KG1 (cell line): Measurements from ENCODE around the gene P3H1.
"Not testable (repeated sequence)": the region's sequence is repeated elsewhere in the genome, so short reads cannot be mapped to it uniquely, and the experiment has no call there.

Experiments used
- DNase-seq: peaks from one replicate; lab custom pipeline; 2025; lab: John Stamatoyannopoulos, UW

Gene P3H1, protein sequence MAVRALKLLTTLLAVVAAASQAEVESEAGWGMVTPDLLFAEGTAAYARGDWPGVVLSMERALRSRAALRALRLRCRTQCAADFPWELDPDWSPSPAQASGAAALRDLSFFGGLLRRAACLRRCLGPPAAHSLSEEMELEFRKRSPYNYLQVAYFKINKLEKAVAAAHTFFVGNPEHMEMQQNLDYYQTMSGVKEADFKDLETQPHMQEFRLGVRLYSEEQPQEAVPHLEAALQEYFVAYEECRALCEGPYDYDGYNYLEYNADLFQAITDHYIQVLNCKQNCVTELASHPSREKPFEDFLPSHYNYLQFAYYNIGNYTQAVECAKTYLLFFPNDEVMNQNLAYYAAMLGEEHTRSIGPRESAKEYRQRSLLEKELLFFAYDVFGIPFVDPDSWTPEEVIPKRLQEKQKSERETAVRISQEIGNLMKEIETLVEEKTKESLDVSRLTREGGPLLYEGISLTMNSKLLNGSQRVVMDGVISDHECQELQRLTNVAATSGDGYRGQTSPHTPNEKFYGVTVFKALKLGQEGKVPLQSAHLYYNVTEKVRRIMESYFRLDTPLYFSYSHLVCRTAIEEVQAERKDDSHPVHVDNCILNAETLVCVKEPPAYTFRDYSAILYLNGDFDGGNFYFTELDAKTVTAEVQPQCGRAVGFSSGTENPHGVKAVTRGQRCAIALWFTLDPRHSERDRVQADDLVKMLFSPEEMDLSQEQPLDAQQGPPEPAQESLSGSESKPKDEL

DNA sequence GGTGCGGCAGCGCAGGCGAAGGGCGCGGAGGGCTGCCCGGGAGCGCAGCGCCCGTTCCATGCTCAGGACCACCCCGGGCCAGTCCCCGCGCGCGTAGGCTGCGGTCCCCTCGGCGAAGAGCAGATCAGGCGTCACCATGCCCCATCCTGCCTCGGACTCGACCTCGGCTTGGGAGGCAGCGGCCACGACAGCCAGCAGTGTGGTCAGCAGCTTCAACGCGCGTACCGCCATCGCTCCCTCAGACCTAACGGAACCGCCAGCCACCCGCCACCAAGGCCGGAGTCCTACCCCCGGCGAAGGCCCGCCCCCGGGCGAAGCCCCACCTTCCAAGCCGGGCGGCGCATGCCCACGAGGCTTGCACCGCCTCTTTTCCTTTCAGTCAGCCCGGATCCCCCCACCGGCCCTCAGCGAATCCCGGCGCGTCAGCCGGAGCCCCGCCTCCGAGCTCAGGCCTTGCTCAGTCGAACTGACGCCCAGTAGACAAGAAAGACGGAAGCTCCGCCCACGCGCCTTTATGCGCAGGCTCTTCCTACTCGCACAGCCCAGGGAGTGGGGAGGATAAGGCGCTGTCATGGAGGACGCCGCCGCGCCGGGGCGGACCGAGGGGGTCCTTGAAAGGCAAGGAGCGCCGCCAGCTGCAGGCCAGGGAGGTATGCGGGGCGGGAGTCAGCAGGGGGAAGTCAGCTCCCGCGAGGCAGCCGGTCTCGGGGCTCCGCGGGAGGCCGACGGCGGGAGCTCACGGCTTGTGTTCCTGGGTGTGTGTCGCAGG is at the start of gene P3H1, which contains the start of gene C1orf50:
TSS of gene P3H1 (minus strand) at position 288 of the 769 bp plus-strand sequence. CDS start at position 231, 57 bp downstream.
TSS of gene C1orf50 (plus strand) at position 509 of the 769 bp plus-strand sequence. CDS start at position 572, 63 bp downstream.
- peak; percentile 99 for DNase-seq

DNA sequence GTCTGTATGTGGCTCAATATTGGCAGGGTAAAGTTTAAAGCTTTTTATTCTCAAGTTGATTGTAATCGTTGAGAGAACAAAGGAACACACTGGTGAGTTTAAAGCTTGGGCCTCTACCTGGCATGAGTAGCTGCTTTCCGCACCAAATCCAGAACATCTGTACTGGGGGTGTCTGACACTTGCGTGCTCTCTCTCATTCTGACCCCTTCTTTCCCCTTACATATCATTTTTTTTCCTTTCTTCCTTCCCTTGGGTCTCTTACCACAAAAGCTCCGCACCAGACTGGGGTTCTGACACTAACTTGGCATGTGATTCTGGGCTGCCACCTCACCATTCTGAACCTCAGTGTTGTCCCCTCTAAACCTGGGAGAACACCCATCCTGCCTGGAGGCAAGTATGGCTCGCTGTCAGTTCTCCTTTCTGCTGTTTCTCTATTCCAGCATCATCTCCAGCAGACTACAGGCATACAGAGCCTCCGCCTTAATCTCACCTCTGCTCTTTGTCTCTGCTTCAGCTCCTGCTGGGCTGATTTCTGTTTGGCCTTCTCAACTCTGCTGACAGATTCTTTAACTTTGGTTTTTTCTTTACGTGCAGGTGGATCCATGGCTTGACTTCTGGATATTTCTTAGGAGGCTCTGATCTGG is 49.2 kb upstream of the P3H1 start:
- no peak for DNase-seq

DNA sequence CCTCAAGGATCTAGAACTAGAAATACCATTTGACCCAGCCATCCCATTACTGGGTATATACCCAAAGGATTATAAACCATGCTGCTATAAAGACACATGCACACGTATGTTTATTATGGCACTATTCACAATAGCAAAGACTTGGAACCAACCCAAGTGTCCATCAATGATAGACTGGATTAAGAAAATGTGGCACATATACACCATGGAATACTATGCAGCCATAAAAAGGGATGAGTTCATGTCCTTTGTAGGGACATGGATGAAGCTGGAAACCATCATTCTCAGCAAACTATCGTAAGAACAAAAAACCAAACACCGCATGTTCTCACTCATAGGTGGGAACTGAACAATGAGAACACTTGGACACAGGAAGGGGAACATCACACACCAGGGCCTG is 48.0 kb upstream of the P3H1 start:
- not testable (repeated sequence) for DNase-seq

DNA sequence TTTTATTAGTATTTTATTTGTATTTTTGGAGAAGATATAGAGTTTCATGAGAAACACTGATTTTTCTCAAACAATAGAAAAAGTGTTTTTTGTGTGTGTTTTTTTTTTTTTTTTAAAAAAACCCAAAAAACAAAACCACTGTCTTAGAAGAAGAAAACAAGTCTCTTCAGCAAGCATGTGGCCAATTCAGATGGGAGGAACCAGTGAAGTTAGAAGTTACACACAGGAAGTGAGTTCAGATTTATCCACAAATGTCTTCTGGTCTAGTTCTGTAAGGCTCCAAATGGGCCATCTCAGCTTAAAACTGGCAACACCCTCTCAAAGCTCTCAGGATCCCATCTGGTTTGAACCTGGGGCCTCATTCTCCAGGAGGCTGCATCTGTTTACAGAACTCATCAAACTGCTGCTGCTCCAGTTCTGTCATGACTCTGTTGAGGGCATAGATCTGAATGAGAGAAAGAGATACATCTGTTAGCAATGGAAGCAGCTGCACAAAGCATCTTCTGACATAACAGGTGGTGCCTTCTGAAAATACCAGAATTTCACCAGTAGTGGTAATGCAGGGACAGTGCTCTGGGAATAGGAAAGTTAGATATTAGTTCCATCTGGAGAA is 40.3 kb upstream of the P3H1 start:
- DNase-seq = no peak

DNA sequence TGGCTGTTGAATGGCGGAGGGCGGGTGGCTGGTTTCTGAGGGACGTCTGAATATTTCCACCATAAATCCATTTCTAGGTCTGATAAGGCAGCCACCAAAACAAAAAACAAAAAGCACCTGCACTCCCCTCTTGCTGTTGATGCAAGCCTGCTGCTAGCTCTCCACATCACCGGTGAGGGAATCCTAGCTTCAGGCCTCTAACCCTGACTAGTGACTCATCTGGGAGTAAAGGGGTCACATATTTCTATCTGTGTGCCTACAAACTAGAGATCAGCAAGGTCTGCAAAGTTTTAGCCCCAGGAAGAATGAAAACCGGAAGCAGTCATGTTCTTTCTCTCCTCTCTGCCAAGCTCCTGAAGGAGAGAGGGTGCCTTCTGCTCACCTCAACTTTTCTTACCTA is 39.8 kb upstream of the P3H1 start:
- DNase-seq = no peak

DNA sequence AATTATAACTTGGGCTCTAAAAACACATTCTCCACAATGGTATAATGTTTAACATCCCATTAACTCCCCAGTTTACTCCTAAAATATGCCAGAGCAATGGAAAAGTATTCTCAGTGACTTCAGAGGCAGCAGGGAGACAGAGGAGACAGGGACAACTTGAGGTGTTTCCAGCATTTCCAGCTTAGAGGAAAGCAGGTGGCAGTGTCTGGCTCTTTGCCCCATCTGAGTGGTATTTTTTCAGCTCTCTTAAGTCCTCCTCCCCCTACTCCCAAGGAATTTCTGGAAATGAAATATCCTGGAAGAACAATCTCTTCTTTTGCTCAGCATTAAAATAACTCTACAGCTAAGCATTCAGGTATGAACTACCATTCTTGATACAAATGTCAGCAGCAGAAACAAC is 39.3 kb upstream of the P3H1 start:
- no peak for DNase-seq

DNA sequence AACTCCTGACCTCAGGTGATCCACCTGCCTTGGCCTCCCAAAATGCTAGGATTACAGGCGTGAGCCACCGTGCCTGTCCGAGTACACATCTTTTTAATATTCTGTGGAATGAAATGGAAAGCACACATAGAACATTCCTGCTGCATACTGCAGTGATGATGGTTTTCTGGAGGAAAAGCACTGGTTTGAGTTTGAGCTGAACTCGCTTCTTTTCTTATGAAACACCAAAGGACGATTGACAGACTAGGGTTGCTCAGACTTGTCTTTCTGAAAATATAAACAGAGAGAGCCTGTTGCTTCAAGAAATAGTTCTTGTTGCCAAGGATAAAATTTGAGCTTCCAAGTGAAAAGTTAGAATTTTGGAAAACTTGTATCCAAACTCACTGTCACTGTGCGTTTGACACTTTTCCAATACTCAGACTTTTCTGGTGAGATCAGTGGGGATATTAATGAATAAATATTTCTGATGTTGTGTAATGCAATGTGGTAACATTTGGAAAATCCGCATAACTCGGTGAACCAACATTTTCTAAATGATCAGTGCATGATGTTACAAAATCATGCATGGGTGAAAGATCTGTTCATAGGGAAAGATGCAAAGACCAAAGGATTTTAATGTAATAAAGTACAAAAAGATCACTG is 35.1 kb upstream of the P3H1 start:
- no peak for DNase-seq

- no peak for DNase-seq
Observed at GRCh38 chr1:42797979-42798378, 31.2 kb upstream of the P3H1 start.

DNA sequence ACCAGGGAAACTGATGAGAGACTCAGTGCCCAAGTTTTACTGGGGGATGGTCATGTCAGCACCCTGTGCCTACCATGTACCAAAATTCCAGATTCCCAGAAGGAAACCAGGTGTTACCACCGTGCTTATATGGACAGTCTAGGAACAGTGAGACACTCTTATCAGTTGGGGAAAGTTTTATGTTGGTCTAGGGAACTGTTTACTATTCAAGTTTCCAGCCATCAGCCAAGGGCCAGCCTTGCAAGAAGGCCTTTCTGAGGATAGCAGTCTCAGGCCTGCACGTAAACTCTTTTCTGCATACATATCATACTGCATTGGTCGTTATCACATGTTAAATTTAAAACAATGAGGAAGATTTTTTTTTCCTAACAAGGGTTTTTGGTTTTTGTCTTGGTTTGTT is 30.6 kb upstream of the P3H1 start:
- DNase-seq = no peak

- DNase-seq = no peak
Observed at GRCh38 chr1:42793824-42794223, 27.0 kb upstream of the P3H1 start.

GRCh38 chr1:42788021-42788420 is 21.2 kb upstream of the P3H1 start:
- DNase-seq = no peak

- DNase-seq = no peak
Observed at GRCh38 chr1:42786097-42786496, 19.3 kb upstream of the P3H1 start.

GRCh38 chr1:42784946-42785693 is 18.3 kb upstream of the P3H1 start, which contains the start of gene TMEM269:
TSS of gene TMEM269 (plus strand) at chr1:42784991. CDS start at chr1:42789894, 4,903 bp downstream.
- no peak for DNase-seq

DNA sequence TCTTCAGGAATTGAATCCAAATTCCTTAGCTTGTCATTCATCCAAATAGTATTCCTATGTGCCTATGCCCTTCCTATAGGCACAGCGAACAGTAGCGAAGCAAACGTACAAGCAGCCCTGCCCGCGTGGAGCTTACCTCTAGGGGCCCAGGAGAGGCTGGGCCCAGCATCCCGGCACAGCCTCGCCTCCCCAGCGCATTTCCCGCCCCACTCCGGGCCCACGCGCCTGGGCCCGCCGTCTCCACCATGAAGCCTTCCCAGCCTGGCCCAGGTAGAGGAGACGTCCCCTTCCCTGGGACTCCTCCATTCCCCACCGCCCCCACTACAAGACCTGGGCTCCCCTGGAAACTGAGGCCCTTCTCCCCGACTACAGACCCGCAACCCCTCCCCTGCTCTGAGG is 17.7 kb upstream of the P3H1 start:
- no peak for DNase-seq

DNA sequence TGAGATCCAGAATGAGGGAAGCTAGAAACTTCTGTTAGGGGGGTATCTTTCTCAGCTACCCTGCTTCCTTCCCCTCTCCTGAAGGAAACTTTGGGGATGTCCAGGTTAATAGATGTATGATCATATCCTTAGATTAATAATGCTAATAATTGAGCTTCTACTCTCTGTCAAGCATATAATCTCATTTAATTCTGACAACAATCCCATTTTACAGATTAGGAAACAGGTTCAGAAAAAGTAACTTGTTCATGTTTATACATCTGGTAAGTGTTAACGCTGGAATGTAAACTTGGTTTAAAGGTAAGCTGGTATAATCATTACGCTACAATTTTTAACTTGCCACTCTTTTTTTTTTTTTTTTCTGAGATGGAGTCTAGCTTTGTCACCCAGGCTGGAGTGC is 16.3 kb upstream of the P3H1 start:
- DNase-seq = no peak

GRCh38 chr1:42780176-42780575 is 13.3 kb upstream of the P3H1 start:
- DNase-seq = no peak

DNA sequence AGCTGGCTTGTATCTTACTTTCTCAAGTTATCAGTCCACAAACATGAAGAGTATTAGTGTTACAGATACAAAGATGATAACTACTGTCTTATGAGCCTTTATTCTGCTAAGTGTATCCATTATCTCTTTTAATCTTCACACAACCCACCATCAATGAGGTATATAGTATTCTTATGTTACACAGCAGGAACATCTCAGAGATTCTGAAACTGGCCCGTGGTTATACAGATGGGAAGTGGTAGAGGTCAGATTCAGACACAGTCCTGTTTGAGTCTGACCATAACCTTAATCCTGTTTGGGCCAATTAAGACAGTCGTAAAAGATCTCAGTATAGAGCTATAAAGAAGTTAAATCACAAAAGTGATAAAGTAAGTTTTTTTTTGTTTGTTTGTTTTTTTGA is 12.9 kb upstream of the P3H1 start:
- DNase-seq = no peak

GRCh38 chr1:42777852-42778251 is 11.0 kb upstream of the P3H1 start:
- no peak for DNase-seq

DNA sequence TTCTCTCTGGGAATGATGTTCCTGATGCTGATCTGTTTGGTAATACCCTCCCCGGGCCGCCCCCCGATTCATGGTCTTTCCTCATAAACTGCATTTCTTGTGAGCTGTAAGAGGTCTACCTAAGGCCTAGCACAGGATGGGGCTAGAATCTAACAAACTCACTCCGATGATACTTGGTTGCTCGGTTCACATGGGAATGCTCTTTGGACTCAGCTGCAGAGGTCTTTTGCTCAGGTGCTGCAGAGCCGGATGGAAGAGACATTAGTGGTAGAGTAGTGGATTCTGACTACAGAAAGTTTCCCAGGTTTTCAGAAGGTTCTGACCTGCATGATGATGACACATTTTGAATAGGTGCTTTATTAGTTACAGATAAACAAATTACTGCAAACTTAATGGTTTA is 9.7 kb upstream of the P3H1 start:
- DNase-seq = no peak

DNA sequence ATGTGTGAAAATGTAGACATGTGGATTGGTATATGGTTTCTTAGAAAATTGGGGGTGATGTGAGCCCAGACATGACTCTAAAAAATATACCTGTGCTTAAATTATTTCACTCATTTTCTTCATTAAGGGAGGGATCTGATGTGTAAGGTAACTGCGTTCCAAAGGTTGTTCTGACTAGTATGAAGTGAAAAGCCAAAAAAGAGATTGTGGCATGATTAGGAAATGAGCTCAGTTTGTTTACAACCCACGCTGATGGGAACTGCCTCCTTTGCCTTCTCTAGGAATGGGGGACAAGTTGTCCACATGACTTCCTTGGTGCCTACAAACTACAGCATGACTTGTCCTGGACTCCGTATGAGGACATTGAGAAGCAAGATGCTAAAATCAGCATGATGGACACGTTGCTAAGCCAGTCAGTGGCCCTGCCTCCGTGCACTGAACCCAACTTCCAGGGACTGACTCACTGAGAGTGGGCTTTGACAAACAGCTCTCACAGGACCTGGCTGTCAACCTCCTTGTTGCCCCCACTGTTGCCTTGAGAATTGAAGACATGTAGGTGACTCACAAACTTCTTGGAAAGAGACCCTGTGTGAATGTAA is 8.2 kb upstream of the P3H1 start:
- DNase-seq = no peak
